ENCODE data around the gene UGT1A5.

DNA sequence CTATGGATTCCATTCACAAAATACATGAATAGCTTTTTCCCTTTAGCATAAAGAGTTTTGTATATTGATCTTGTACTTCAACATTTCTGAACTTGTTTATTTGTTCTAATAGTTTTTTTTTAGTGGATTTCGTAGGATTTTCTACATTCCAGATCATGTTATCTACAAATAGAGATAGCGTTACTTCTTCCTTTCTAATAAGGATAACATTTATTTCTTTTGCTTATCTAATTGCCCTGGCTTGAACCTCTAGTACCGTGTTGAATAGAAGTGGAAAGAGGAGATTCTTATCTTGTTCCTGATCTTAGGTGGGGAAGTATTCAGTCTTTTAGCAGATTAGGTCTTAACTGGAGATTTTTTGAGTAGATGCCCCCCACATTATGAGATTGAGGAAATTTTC lies 10.5 kb upstream of the UGT1A5 start:
- no peak for TF ChIP-seq POLR2AphosphoS5 (IDR thresholded peaks at IDR 0.05; ENCODE audit: insufficient read depth in 1 of 2, low read depth in 1 of 2)
- TF ChIP-seq, protein P1, sequence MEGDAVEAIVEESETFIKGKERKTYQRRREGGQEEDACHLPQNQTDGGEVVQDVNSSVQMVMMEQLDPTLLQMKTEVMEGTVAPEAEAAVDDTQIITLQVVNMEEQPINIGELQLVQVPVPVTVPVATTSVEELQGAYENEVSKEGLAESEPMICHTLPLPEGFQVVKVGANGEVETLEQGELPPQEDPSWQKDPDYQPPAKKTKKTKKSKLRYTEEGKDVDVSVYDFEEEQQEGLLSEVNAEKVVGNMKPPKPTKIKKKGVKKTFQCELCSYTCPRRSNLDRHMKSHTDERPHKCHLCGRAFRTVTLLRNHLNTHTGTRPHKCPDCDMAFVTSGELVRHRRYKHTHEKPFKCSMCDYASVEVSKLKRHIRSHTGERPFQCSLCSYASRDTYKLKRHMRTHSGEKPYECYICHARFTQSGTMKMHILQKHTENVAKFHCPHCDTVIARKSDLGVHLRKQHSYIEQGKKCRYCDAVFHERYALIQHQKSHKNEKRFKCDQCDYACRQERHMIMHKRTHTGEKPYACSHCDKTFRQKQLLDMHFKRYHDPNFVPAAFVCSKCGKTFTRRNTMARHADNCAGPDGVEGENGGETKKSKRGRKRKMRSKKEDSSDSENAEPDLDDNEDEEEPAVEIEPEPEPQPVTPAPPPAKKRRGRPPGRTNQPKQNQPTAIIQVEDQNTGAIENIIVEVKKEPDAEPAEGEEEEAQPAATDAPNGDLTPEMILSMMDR (IDR thresholded peaks at IDR 0.05): no peak

Measured in vagina (tissue), 2 donors.